Stomach (tissue), 9 donors: Measurements from ENCODE around the gene RPL26. TPM values are rescaled to one million over a fixed set of nuclear protein-coding genes. Genes with fewer than 3 reads are reported as not detected.

Experiments
- DNase-seq, 2 donors: peaks; one replicate each; pipeline versions ENCODE4 v3.0.0 to v3.0.0-alpha.2; 2013 to 2019
- H3K27ac ChIP-seq, 5 donors: fragments of 200-600 bp in 4 of 5; sonication (generic) in 4 of 5; one replicate each; pipeline ENCODE4 v1.5.1; 2013 to 2019; ENCODE audit warnings: mild to moderate bottlenecking in 1 of 5, moderate library complexity in 1 of 5
- H3K27me3 ChIP-seq, 3 donors: fragments of 200-600 bp; sonication (generic); one replicate each; pipeline ENCODE4 v1.5.1; 2017 to 2019; ENCODE audit warnings: mixed run types in 1 of 3
- H3K36me3 ChIP-seq, 4 donors: fragments of 200-600 bp; sonication (generic); 1 replicate in 3 of 4; 2 replicates in 1 of 4; pipeline ENCODE4 v1.5.1; 2016 to 2019
- H3K4me1 ChIP-seq, 4 donors: fragments of 200-600 bp; sonication (generic); one replicate each; pipeline ENCODE4 v1.5.1; 2016 to 2019
- H3K4me3 ChIP-seq, 4 donors: fragments of 200-600 bp; sonication (generic) in 3 of 4; one replicate each; pipeline ENCODE4 v1.5.1; 2016 to 2019; ENCODE audit warnings: mild to moderate bottlenecking in 1 of 4
- H3K9me3 ChIP-seq, 4 donors: fragments of 200-600 bp; sonication (generic); one replicate each; pipeline ENCODE4 v1.5.1; 2016 to 2019
- EP300 ChIP-seq: sonication (generic); formaldehyde crosslinking; IDR thresholded peaks from one replicate; pipeline ENCODE4 v1.6.1; 2017; ENCODE audit warnings: antibody characterized with exemption
- POLR2A ChIP-seq, 4 donors: fragments of 450-650 bp; IDR thresholded peaks; one replicate each; pipeline ENCODE4 v1.6.1; 2016; ENCODE audit warnings: antibody characterized with exemption in 4 of 4, control low read depth in 2 of 4, mild to moderate bottlenecking in 1 of 4, moderate library complexity in 1 of 4
- POLR2AphosphoS5 ChIP-seq, 3 donors: sonication (generic); formaldehyde crosslinking; IDR thresholded peaks; one replicate each; pipeline ENCODE4 v1.6.1; 2016; ENCODE audit warnings: antibody characterized with exemption in 3 of 3
- WGBS, 5 donors: extraction: QIAGEN DNeasy Blood & Tissue Kit in 3 of 5; methylation state at CpG; one replicate each; pipeline versions ENCODE4 v1.1.5 to v1.1.7; 2013 to 2018; 5-methylcytosine and 5-hydroxymethylcytosine counted together
- intact Hi-C: fragments of 100-400 bp; cut with DNase I; formaldehyde crosslinking; loops from one replicate; pipeline ENCODE4 v1.15.1; 2023; ENCODE audit warnings: low total_unique reads
- polyA plus RNA-seq, 3 donors: library from polyadenylated mRNA; stranded (reverse); fragments of 200-250 nt; gene quantifications; one replicate each; pipeline ENCODE4 v1.2.3, GENCODE V29; 2013
- total RNA-seq, 5 donors: library from RNA; depleted of rRNA; stranded (reverse); fragments of >200 nt; gene quantifications; one replicate each; pipeline versions ENCODE4 v1.1.0 to v1.2.3, GENCODE V29; 2014 to 2016
- TF ChIP-seq, protein P1 (sequence below), 7 experiments: fragments of 450-650 bp in 4 of 7; fragments of 200-600 bp in 3 of 7; sonication (generic) in 3 of 7; IDR thresholded peaks; one replicate each; pipeline ENCODE4 v1.5.1; 2016 to 2019; ENCODE audit warnings: antibody characterized with exemption in 7 of 7, control low read depth in 2 of 7, mild to moderate bottlenecking in 1 of 7
- donor health status: healthy with polysubstance abuse.
- donor health status: Bipolar disorder and iron deficiency.
- donor health status: healthy.

RPL26 gene
- total and polyA plus RNA-seq, 8 donors = 506 to 5,414 (median 3,474) TPM

DNA sequence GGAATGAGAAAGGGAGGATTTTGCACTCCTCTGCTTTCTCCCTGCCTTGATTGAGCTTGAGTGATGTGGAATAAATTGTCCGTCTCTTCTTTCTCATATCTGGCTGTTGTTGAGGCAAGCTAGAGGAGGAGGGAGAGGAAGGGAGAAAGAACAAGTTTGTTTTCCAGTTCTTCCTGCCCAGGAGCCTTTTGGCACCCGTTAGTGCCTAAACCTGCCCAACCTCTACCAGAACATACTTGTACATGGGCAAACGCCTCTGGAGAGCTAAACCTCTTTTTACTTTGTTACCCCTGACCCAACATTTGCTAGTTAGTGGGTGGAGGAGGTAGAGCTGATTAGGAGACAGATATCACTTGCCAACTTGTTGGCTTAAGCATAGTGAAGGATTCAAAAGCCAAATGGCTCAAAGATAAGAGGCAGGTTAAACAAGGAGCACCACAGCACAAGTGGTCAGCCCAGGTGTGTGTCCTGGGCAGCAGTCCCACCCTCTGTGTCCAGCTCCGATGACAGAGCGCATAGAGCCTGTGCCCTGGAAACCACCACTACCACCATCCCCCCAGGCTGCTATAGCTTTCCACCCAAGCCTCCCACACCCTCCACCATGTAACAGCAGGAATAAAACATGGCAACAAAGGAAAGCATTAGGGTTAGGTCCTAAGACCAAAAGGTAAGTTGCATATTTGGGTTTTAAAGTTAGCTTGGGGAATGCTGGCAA is 36.9 kb downstream of the RPL26 start:
- WGBS, 5 donors = 31 to 47% (median 36%) methylated on average over 5 of the region's 5 CpGs
- TF ChIP-seq POLR2A (IDR thresholded peaks at IDR 0.05) (no peak), EP300 (no peak), POLR2AphosphoS5 (IDR thresholded peaks at IDR 0.05) (no peak)
- TF ChIP-seq, protein P1, sequence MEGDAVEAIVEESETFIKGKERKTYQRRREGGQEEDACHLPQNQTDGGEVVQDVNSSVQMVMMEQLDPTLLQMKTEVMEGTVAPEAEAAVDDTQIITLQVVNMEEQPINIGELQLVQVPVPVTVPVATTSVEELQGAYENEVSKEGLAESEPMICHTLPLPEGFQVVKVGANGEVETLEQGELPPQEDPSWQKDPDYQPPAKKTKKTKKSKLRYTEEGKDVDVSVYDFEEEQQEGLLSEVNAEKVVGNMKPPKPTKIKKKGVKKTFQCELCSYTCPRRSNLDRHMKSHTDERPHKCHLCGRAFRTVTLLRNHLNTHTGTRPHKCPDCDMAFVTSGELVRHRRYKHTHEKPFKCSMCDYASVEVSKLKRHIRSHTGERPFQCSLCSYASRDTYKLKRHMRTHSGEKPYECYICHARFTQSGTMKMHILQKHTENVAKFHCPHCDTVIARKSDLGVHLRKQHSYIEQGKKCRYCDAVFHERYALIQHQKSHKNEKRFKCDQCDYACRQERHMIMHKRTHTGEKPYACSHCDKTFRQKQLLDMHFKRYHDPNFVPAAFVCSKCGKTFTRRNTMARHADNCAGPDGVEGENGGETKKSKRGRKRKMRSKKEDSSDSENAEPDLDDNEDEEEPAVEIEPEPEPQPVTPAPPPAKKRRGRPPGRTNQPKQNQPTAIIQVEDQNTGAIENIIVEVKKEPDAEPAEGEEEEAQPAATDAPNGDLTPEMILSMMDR (IDR thresholded peaks at IDR 0.05) = no peak
- DNase-seq = peak in 1 of 2 donors; percentile 59
- H3K36me3 ChIP-seq = no peaks in the 10 kb centered on the region
- peaks cover 0 to 16% (median 13%) of the 10 kb centered on the region in 4 donors for H3K4me1 ChIP-seq
- peak overlapping the region in 3 of 5 donors; percentile 2 to 26 (median 14) for H3K27ac ChIP-seq
- H3K9me3 ChIP-seq = no peaks in the 10 kb centered on the region
- peaks cover 0 to 33% (median 0%) of the 10 kb centered on the region in 3 donors for H3K27me3 ChIP-seq
- no peak overlapping the region for H3K4me3 ChIP-seq
- intact Hi-C loops = no loop called here

DNA sequence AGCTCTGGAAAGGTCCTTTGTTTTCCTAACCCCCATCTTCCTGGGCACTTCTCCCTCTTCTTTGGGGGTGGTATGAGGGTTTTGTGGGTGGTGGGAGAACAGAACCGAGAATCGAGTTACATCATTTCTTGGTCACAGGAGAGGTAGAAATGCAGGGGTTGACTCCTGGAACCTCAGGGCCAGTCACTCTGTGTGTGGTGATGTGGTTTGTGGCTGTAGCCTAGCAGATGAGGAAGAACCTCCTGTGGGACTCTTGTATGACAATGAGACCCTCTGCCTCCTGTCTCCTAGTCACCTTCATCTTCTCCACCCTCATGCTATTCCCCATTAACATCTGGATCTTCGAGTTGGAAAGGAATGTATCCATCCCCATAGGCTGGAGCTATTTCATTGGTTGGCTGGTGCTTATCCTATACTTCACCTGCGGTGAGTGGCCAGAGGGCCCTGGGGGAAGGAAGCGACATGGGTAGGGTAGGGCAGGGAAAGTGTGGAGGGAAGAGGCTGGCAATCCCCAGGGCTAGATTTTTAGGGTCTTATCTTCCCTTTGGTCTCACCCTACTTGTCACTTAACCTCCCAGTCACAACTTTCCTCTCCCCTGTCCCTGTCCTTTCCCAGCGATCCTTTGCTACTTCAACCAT is 37.8 kb downstream of the RPL26 start:
- Histone ChIP-seq H3K36me3 (no peaks in the 10 kb centered on the region), H3K4me1 (peaks cover 0 to 16% (median 13%) of the 10 kb centered on the region in 4 donors), H3K9me3 (no peaks in the 10 kb centered on the region), H3K27me3 (peaks cover 0 to 33% (median 0%) of the 10 kb centered on the region in 3 donors), H3K27ac (peak overlapping the region in 2 of 5 donors; percentile 14 to 26), H3K4me3 (no peak overlapping the region)
- no peak for DNase-seq
- TF ChIP-seq, protein P1 (IDR thresholded peaks at IDR 0.05) = no peak
- TF ChIP-seq POLR2AphosphoS5 (IDR thresholded peaks at IDR 0.05) = no peak
- TF ChIP-seq POLR2A (IDR thresholded peaks at IDR 0.05) = no peak
- TF ChIP-seq EP300 = no peak
- WGBS, 5 donors = 65 to 71% (median 70%) methylated on average over 6 of the region's 6 CpGs
- intact Hi-C loops = no loop called here

DNA sequence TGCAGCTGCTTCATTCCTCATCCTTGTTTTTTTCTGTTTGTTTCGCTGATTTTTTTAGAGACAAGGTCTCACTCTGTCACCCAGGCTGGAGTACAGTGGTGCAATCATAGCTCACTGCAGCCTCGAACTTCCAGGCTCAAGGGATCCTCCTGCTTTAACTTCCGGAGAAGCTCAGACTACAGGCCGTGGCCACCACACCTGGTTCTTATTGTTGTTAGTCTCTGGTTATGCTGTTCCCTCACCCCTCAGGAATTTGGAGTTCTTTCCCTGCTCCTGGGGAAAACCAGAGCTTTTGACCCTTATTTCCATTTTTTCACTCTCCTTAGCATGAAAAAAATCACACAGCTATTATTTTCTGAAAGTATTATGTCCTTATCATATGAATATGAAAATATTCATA is 41.5 kb downstream of the RPL26 start:
- no peak for DNase-seq
- H3K9me3 ChIP-seq = no peaks in the 10 kb centered on the region
- no peak overlapping the region for H3K27ac ChIP-seq
- peaks cover 0 to 12% (median 11%) of the 10 kb centered on the region in 4 donors for H3K4me1 ChIP-seq
- TF ChIP-seq POLR2AphosphoS5 (IDR thresholded peaks at IDR 0.05) (no peak), EP300 (no peak), POLR2A (IDR thresholded peaks at IDR 0.05) (no peak)
- TF ChIP-seq, protein P1 (IDR thresholded peaks at IDR 0.05) = no peak
- 63 to 83% (median 77%) methylated on average over 4 of the region's 4 CpGs for WGBS, 5 donors
- intact Hi-C loops = no loop called here
- H3K27me3 ChIP-seq = peaks cover 0 to 13% (median 0%) of the 10 kb centered on the region in 3 donors
- no peaks in the 10 kb centered on the region for H3K36me3 ChIP-seq
- H3K4me3 ChIP-seq = no peak overlapping the region

DNA sequence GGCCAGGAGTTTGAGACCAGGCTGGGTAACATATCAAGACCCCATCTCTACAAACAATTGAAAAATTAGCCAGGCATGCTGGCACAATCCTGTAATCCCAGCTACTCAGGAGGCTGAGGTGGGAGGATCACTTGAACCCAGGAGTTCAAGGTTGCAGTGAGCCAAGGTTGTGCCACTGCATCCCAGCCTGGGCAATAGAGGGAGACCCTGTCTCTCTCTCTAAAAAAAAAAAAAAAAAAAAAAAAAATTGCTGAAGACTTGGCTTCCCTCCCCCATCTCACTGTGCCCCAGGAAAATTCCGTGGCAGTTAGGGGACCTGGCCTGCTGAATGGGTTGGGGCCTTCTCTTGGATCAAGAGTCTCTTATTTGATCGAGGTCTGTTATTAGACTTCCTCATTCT is 43.5 kb downstream of the RPL26 start, which contains the start of gene ODF4:
TSS of gene ODF4 (plus strand) at position 301 of the 400 bp plus-strand sequence. CDS start 212 bp downstream, outside the sequence.
- 54 to 71% (median 66%) methylated on average over 2 of the region's 2 CpGs for WGBS, 5 donors
- Histone ChIP-seq H3K4me3 (no peak within 1 kb of the TSS), H3K9me3 (no peaks in the 10 kb centered on the region), H3K36me3 (no peaks in the 10 kb centered on the region), H3K4me1 (peaks cover 0 to 5% (median 0%) of the 10 kb centered on the region in 4 donors), H3K27me3 (no peaks in the 10 kb centered on the region), H3K27ac (no peak within 1 kb of the TSS)
- intact Hi-C loops = no loop called here
- DNase-seq = no peak
- TF ChIP-seq POLR2AphosphoS5 (IDR thresholded peaks at IDR 0.05) = no peak
- no peak for TF ChIP-seq POLR2A (IDR thresholded peaks at IDR 0.05)
- no peak for TF ChIP-seq EP300
- TF ChIP-seq, protein P1 (IDR thresholded peaks at IDR 0.05) = no peak
